22Rv1 (cell line): Measurements from ENCODE around the gene APBA1.

Experiments
- ZFX ChIP-seq: fragments of 450-650 bp; IDR thresholded peaks from 2 replicates; pipeline ENCODE4 v1.6.1; 2017; ENCODE audit warnings: antibody characterized with exemption, borderline replicate concordance
- TF ChIP-seq, protein P1 (sequence below): fragments of 450-650 bp; IDR thresholded peaks from 2 replicates; pipeline ENCODE4 v1.5.1; 2017; ENCODE audit warnings: mild to moderate bottlenecking

DNA sequence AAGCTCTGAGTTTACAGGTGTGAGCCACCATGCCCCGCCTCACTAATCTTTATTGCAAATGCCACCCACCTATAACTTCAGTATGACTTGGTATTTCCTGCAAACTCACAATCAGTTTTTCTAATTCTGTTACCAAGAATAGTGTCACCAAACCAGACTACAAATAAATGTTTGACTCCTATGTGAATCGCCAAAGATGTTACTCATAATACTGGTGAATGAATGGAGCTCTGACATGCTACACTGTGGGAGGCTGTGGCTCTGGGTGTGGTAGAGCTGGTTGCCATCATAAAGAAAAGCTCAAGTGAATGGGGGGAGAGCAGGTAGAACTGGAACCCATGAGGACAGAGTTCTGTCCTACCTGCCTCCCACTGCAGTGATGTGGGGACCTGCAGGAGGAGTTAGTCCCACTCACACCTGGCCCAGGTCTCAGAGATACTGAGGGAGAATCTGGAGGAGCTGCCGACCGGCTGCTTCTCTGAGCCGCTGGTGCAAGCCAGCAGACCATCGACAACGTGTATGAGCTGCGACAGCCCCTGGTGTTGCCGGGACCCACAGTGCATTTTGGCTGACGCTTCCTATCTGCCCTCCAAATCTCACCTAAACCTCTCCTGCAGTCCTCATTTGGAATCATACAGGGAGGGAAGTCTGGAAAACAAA lies 251.4 kb downstream of the APBA1 start:
- TF ChIP-seq, protein P1, sequence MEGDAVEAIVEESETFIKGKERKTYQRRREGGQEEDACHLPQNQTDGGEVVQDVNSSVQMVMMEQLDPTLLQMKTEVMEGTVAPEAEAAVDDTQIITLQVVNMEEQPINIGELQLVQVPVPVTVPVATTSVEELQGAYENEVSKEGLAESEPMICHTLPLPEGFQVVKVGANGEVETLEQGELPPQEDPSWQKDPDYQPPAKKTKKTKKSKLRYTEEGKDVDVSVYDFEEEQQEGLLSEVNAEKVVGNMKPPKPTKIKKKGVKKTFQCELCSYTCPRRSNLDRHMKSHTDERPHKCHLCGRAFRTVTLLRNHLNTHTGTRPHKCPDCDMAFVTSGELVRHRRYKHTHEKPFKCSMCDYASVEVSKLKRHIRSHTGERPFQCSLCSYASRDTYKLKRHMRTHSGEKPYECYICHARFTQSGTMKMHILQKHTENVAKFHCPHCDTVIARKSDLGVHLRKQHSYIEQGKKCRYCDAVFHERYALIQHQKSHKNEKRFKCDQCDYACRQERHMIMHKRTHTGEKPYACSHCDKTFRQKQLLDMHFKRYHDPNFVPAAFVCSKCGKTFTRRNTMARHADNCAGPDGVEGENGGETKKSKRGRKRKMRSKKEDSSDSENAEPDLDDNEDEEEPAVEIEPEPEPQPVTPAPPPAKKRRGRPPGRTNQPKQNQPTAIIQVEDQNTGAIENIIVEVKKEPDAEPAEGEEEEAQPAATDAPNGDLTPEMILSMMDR = no peak
- TF ChIP-seq ZFX = no peak
